ENCODE measurements around the gene LAIR1.

LAIR1 gene

DNA sequence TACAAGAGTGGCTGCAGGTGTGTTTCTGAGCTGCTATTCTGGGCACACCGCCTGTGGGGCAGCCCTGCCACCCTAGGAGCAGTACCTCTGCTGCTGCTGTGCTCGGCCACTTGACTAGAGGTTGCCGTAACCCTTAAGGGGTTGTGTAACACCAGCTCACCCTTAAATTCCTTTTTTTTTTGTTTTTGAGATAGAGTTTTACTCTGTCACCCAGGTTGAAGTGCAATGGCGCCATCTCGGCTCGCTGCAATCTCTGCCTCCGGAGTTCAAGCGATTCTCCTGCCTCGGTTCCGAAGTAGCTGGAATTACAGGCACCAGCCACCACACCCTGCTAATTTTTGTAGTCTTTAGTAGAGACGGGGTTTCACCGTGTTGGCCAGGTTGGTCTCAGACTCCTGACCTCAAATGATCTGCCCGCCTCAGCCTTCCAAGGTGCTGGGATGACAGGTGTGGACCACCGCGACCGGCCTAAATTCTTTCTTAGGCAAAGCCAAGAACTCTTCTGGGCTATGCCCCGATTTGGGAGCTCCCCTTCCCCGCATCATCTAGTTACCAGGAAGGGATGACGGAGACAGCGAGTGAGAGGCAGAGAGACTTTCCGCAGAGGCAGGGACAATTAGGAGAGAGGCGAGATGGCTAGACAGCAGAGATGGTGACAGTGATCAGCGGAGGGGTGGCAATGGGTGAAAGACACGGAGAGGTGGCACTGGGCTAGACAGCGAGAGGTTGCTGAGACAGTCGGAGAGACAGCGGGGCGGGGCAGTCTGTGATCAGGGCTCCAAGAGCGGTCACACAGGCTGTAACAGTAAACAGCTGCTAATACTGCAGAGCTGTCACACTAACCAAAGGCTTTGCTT is 47.4 kb downstream of the LAIR1 start:
- DNase-seq (ENCODE audit: low read depth in 2 of 2) = no peak

GRCh38 chr19:54316746-54317107 is 48.0 kb downstream of the LAIR1 start:
- no peak for DNase-seq (ENCODE audit: low read depth in 2 of 2)

GRCh38 chr19:54315956-54316355 is 48.8 kb downstream of the LAIR1 start:
- DNase-seq (ENCODE audit: low read depth in 2 of 2) = no peak

- no peak for DNase-seq (ENCODE audit: low read depth in 2 of 2)
Measured at GRCh38 chr19:54312436-54313377, 52.0 kb downstream of the LAIR1 start, which contains the start of gene LILRA5. Gene LILRA5 (minus strand): TSS chr19:54313166. CDS start chr19:54313019, 147 bp downstream.

DNA sequence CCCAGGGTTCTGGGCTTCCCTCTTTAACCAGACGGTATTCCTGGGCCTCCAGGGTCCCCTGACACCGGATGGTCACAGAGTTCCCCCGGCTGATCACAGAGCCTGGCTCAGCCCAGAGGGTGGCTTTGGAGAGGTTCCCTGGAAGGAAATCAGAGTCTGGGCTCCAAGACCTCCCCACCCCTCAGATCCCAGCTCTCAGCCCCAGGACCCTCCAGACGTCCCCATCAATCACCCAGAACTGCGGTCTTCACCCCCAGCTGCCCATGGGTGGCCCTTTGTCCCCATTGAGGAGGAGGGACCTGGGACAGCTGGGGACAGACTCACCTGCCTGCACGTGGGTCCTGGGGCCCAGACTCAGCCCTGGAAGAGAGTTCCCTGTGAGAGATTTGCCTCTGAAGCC is 52.7 kb downstream of the LAIR1 start:
- DNase-seq (ENCODE audit: low read depth in 2 of 2) = no peak

GRCh38 chr19:54311486-54311885 is 53.2 kb downstream of the LAIR1 start:
- no peak for DNase-seq (ENCODE audit: low read depth in 2 of 2)

GRCh38 chr19:54310543-54310942 is 54.2 kb downstream of the LAIR1 start:
- no peak for DNase-seq (ENCODE audit: low read depth in 2 of 2)

DNA sequence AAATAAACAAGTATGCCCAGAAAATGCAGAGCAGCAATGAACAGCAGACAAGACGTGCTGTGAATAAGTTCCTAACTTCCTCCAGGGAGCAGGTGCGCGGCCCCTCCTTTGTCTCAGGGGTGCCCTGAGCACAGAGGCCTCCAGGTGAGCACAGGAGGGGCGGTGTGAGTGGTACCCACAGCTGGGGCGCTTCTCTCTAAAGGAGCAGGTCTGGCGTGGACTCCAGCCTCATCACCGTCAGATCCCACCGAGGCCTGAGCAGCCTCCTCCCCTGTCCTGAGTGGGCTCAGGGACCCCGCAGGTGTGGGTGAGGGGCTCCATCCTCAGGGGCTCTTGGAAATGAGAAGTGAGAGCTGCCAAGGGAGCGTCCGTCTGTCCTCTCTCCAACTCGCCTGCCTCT is 54.9 kb downstream of the LAIR1 start:
- DNase-seq (ENCODE audit: low read depth in 2 of 2) = no peak

DNA sequence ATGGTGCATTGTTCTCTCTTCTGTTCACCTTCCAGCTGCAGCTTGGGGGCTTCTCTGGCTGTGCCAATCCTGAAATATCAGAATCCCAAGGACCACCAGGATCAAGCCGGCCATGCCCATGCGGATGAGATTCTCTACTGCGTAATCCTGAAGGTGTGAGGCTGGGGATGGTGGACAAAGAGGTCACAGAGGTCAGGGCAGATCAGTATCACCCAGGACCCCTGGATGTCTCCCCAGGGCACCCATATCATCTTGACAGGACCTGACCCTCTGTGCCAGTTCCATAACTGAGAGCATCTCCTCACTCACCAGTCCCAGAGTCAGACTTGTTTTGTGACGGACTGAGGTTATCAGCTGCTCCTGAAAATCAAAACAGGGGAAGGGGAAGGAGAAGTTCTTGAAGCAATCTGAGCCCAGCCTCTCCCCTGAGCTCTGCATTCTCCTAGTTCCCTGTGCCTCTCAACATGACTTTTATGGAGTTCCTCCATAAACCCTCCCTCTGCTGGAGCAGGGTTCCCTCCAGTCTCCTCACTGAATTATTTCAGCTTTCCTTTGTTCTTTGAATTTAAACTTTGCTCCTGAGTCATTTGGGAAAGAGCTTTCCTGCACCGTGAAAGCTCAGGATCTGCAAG is 57.2 kb downstream of the LAIR1 start:
- DNase-seq (ENCODE audit: low read depth in 2 of 2) = no peak

DNA sequence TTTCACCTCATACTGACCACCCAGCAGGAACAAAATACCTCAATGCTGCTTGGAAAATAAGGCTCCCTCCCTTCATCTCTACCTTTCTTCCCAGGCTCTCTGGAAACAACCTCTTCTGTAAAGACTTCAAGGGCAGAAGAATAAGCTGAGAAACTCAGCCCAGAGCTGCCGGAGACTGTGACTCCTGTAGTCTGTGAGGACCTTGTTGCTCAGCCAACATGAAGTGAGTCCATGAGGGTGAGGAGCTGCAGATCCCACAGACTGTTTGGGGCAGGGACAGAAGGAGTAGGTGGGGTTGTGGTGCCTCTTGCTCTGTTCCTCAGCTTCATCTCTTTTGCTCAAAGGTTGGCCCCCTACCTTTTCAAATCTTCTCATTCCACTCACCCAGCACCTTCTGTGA is 59.6 kb downstream of the LAIR1 start:
- no peak for DNase-seq (ENCODE audit: low read depth in 2 of 2)

- no peak for DNase-seq (ENCODE audit: low read depth in 2 of 2)
Measured at GRCh38 chr19:54302257-54302656, 62.5 kb downstream of the LAIR1 start.
